Naive thymus-derived CD8-positive, alpha-beta T cell (primary cell): ENCODE results near the gene ARID4A. TPM values are rescaled to one million over a fixed set of nuclear protein-coding genes. Genes with fewer than 3 reads are reported as not detected.

Experiments
- ATAC-seq, 2 donors: fragments of 150-1000 bp; cut with Tn5 transposase in 1 of 2; sonication (Bioruptor Pico), chemical (Tn5 transposase) in 1 of 2; 1 replicate in 1 of 2; 2 replicates in 1 of 2; pipeline ENCODE4 v1.10.0; 2021; ENCODE audit warnings: mild to moderate bottlenecking in 2 of 2, moderate library complexity in 2 of 2
- POLR2A ChIA-PET: fragments of 350-600 bp; sonication (Branson Sonifier 250); formaldehyde crosslinking; loops from one replicate; lab custom pipeline; 2021; ENCODE audit warnings: antibody characterized with exemption; lab: Charles Lee
- DNase-seq, 10 donors: peaks; one replicate each; pipeline versions ENCODE4 v3.0.0 to v3.0.0-alpha.2; 2020 to 2022
- H3K27ac Mint-ChIP-seq, 10 donors: one replicate each; pipeline ENCODE4 v1.8.0; 2020 to 2022; ENCODE audit warnings: mild to moderate bottlenecking in 10 of 10, mixed read lengths in 10 of 10, moderate library complexity in 4 of 10, inconsistent platforms in 1 of 10
- H3K27me3 Mint-ChIP-seq, 5 donors: one replicate each; pipeline ENCODE4 v1.8.0; 2021 to 2022; ENCODE audit warnings: mixed read lengths in 5 of 5
- H3K36me3 Mint-ChIP-seq, 3 donors: one replicate each; pipeline ENCODE4 v1.8.0; 2020 to 2022; ENCODE audit warnings: mixed read lengths in 3 of 3, mild to moderate bottlenecking in 2 of 3, inconsistent platforms in 1 of 3
- H3K4me1 Mint-ChIP-seq, 4 donors: one replicate each; pipeline ENCODE4 v1.8.0; 2021 to 2022; ENCODE audit warnings: mixed read lengths in 4 of 4
- H3K4me3 Mint-ChIP-seq, 10 donors: one replicate each; pipeline ENCODE4 v1.8.0; 2020 to 2022; ENCODE audit warnings: mild to moderate bottlenecking in 10 of 10, mixed read lengths in 10 of 10, moderate library complexity in 6 of 10, inconsistent platforms in 1 of 10
- H3K9me3 Mint-ChIP-seq, 9 donors: one replicate each; pipeline ENCODE4 v1.8.0; 2020 to 2022; ENCODE audit warnings: mixed read lengths in 9 of 9, mild to moderate bottlenecking in 3 of 9, inconsistent platforms in 1 of 9, moderate library complexity in 1 of 9
- polyA plus RNA-seq, 3 donors: library from polyadenylated mRNA; unstranded; fragments of 300-500 nt; fragmentation: Illumina TruSeq; gene quantifications; one replicate each; pipeline ENCODE4 v1.2.3, GENCODE V29; 2021
- total RNA-seq, 8 experiments: library from RNA in 2 of 8; stranded (reverse) in 2 of 8; gene quantifications; one replicate each; pipeline ENCODE4 v1.2.3 and lab custom pipeline; 2021 to 2026

The ARID4A gene
- total and polyA plus RNA-seq, 5 experiments from 2014 or later, result 19.4 to 70.0 (median 26.2) TPM

DNA sequence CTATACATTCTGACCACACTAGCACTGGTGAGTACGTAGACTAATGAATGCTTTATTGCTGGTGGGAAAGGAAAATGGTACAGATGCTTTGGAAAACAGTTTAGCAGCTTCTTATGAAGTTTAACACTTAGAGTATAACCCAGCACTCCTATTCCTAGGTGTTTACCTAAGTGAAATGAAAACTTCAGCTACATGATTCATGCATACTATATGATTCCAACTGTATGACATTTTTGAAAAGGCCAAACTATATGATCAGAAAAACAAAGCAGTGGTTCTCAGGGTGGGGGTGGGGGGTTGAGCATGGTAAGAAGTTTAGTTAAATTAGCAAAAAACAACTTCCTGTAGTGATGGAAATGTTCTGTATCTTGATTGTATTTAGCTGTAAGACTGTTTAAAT is 22.1 kb upstream of the ARID4A start:
- H3K27ac Mint-ChIP-seq, result peak overlapping the region in 9 of 10 donors; percentile 23 to 88 (median 82)
- H3K4me3 Mint-ChIP-seq, result peak overlapping the region in 5 of 10 donors; percentile 2 to 70 (median 54)
- H3K4me1 Mint-ChIP-seq, result peaks cover 21 to 63% (median 54%) of the 10 kb centered on the region in 4 donors
- peaks cover 0 to 87% (median 12%) of the 10 kb centered on the region in 3 donors for H3K36me3 Mint-ChIP-seq
- POLR2A ChIA-PET, result interaction anchor here (1.8 kb wide), 1 partner anchor 22 kb away, joined by 8 read pairs; the partner anchor contains the start of gene ARID4A
- no peak for DNase-seq
- H3K27me3 Mint-ChIP-seq, result no peaks in the 10 kb centered on the region
- ATAC-seq, result no peak
- no peaks in the 10 kb centered on the region for H3K9me3 Mint-ChIP-seq

DNA sequence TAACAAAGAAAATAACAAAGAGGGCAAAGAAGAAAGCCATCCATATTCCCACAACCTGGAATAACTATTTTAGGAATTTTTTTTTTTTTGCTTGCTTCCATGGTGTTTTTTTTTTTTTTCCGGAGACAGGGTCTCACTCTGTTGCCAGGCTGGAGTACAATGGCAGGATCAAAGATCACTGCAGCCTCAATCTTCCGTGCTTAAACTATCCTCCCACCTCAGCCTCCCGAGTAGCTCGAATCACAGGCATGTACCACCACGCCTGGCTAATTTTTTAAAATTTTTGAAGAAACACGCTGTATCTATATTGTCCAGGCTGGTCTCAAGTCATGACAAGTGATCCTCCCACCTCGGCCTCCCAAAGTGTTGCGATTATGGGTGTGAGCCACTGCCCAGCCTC is 20.2 kb upstream of the ARID4A start:
- ATAC-seq, result no peak
- H3K9me3 Mint-ChIP-seq, result no peaks in the 10 kb centered on the region
- DNase-seq, result no peak
- H3K27ac Mint-ChIP-seq, result peak overlapping the region in 4 of 10 donors; percentile 33 to 65 (median 48)
- peaks cover 1 to 87% (median 14%) of the 10 kb centered on the region in 3 donors for H3K36me3 Mint-ChIP-seq
- H3K4me3 Mint-ChIP-seq, result no peak overlapping the region
- peaks cover 27 to 76% (median 71%) of the 10 kb centered on the region in 4 donors for H3K4me1 Mint-ChIP-seq
- H3K27me3 Mint-ChIP-seq, result no peaks in the 10 kb centered on the region
- POLR2A ChIA-PET, result interaction anchor here (1.4 to 1.5 kb wide), 2 partner anchors 10 to 20 kb away, joined by 4 to 8 read pairs; partner anchors contain the start of gene ARID4A

DNA sequence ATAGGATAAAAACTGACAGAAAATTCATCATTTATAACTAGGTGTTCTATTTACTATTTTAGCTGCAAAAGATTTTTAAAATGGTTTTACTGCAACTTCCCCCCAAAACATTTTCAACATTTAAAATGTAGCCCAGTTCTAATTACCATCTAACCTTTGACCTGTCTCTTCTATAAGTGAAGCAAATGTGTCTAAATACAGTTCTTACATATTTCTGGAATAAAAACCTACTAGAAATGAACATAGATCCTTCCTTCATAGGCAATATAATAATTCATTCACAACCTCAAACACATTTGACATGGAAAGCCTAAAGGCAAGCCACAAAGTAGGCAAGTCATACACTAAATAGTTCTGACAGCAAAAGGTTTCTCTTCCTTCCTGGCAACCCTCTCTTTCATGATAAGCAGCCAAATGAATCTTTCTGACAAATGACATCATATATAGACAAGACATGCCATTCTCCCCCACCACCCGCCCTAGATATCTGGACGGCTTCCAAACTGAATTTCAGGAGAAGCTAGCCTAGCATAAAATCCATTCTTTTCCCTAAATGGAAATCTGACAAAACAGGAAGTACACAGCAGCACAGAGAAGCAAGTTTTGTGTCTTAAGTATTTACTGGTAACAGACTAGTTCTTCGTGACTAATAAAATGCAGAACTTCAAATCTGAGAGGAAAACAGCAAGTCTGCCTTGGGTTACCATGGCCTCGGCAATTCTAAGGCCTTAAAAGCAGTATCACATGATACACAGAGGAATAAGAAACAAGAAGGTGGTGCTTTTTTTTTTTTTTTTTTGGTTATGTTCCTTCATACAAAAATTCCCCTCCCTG is 17.2 kb upstream of the ARID4A start:
- no peaks in the 10 kb centered on the region for H3K27me3 Mint-ChIP-seq
- H3K4me3 Mint-ChIP-seq, result peak overlapping the region; percentile 38 to 77 (median 72)
- POLR2A ChIA-PET, result interaction anchor here (0.6 to 2.1 kb wide), 4 partner anchors 16 to 81 kb away, joined by 3 to 8 read pairs (median 5); partner anchors contain the start of genes ACTR10, ARID4A and PSMA3
- H3K27ac Mint-ChIP-seq, result peak overlapping the region; percentile 91 to 97 (median 94)
- no peaks in the 10 kb centered on the region for H3K9me3 Mint-ChIP-seq
- peak; percentile 85 to 90 for ATAC-seq
- H3K4me1 Mint-ChIP-seq, result peaks cover 30 to 79% (median 70%) of the 10 kb centered on the region in 4 donors
- peaks cover 3 to 92% (median 13%) of the 10 kb centered on the region in 3 donors for H3K36me3 Mint-ChIP-seq
- DNase-seq, result peak in 8 of 10 donors; percentile 20 to 57 (median 38)

DNA sequence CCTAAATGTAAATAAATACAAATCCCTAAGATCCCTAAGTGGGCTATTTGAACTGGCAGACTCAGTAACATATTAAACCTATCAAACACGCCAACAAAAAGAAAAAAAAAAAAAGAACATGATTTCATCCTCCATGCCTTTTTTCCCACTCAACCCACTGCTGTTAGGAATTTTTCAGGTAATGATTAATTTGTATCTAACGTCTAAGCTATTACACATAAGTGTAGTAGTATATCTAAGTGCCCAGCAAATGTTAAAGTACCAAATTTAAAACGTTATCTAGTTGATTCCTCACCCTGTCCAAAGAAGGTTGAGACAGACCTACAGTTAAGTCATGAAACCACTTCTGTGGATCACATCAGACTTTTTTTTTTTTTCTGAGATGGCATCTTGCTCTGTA is 16.4 kb upstream of the ARID4A start:
- POLR2A ChIA-PET, result interaction anchor here (0.6 to 2.1 kb wide), 3 partner anchors 16 to 82 kb away, joined by 3 to 8 read pairs (median 7); partner anchors contain the start of genes ACTR10, ARID4A and PSMA3
- H3K27ac Mint-ChIP-seq, result peak overlapping the region; percentile 91 to 97 (median 94)
- peaks cover 3 to 92% (median 16%) of the 10 kb centered on the region in 3 donors for H3K36me3 Mint-ChIP-seq
- H3K9me3 Mint-ChIP-seq, result no peaks in the 10 kb centered on the region
- DNase-seq, result no peak
- H3K27me3 Mint-ChIP-seq, result no peaks in the 10 kb centered on the region
- ATAC-seq, result no peak
- peak overlapping the region in 8 of 10 donors; percentile 22 to 77 (median 56) for H3K4me3 Mint-ChIP-seq
- H3K4me1 Mint-ChIP-seq, result peaks cover 30 to 71% (median 65%) of the 10 kb centered on the region in 4 donors

DNA sequence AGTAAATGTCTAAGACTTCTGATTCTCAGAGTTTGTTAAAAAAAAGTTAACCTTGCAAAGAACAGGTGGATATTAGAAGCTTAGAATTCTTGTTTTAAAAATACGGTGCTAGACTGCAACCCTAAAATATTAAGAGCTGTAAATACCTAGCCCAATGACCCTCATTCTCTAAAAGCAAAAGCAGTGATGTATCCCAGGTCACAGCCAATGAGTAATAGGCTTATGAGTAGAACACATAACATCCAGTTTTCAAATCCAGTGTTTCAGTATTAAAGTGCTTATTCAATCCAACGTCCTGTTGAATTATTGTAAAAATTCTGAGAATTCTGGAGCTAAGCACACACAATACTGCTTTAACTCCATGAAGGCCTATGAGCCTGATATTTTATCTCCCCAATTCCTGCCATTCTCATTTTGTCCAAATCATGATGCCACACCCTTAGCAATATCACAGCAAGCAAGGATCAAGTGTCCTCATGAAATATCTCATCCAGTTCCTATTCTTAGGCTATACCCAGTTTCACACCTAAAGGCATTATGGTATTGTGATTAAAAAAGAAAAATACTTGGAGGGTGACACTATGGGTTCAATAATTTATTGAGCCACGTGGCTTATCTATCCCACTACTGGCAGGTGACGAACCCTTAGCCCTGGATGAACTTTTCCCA is 15.3 kb upstream of the ARID4A start:
- H3K27ac Mint-ChIP-seq, result peak overlapping the region in 7 of 10 donors; percentile 57 to 96 (median 92)
- POLR2A ChIA-PET, result interaction anchor here (1.8 to 2.1 kb wide), 2 partner anchors 15 to 38 kb away, joined by 7 to 8 read pairs; partner anchors contain the start of genes ARID4A and PSMA3
- H3K36me3 Mint-ChIP-seq, result peaks cover 10 to 93% (median 23%) of the 10 kb centered on the region in 3 donors

DNA sequence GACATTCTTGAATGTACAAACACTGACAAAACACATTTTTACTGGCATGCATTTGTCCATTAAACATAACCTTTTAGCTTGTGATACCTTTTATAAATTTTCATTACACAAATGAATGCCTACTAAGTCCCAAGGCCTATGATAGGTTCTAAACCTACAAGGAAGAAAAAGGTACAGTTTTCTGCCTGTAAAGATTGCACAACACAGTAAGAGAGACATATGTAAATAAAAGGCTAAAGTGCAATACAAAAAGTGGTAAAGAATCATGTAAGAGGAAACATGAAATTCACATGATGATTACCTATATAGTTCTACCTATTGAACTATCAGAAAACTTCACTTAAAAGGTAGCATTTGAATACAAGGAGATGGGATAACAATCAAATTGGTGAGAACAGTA is 14.6 kb upstream of the ARID4A start:
- no peaks in the 10 kb centered on the region for H3K9me3 Mint-ChIP-seq
- peak overlapping the region in 5 of 10 donors; percentile 30 to 96 (median 74) for H3K27ac Mint-ChIP-seq
- ATAC-seq (no peak), DNase-seq (no peak)
- peaks cover 37 to 81% (median 77%) of the 10 kb centered on the region in 4 donors for H3K4me1 Mint-ChIP-seq
- peaks cover 12 to 93% (median 25%) of the 10 kb centered on the region in 3 donors for H3K36me3 Mint-ChIP-seq
- no peak overlapping the region for H3K4me3 Mint-ChIP-seq
- POLR2A ChIA-PET, result no interaction called here
- H3K27me3 Mint-ChIP-seq, result no peaks in the 10 kb centered on the region

More for the DNA sequence above, 15.3 kb upstream of the ARID4A start:
- Mint-ChIP-seq H3K9me3 (no peaks in the 10 kb centered on the region), H3K27me3 (no peaks in the 10 kb centered on the region), H3K4me3 (peak overlapping the region in 3 of 10 donors; percentile 24 to 46 (median 40)), H3K4me1 (peaks cover 35 to 78% (median 72%) of the 10 kb centered on the region in 4 donors)
- ATAC-seq, result no peak
- no peak for DNase-seq

DNA sequence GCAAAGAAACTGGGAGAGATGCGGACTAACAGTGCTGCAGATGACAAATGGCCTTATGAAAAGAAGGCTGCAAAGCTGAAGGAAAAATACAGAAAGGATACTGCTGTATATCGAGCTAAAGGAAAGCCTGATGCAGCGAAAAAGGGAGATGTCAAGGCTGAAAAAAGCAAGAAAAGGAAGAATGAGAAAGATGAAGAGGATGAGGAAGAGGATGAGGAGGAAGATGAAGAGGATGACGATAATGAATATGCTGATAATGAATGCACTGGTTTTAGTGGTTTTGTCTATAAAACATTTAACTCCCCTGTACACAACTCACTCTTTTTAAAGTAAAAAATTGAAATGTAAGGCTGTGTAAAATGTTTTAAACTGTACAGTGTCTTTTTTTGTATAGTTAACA is 13.2 kb upstream of the ARID4A start:
- no peaks in the 10 kb centered on the region for H3K27me3 Mint-ChIP-seq
- peak overlapping the region in 9 of 10 donors; percentile 30 to 96 (median 71) for H3K27ac Mint-ChIP-seq
- ATAC-seq, result no peak
- peaks cover 39 to 85% (median 82%) of the 10 kb centered on the region in 4 donors for H3K4me1 Mint-ChIP-seq
- H3K36me3 Mint-ChIP-seq, result peaks cover 17 to 93% (median 29%) of the 10 kb centered on the region in 3 donors
- H3K4me3 Mint-ChIP-seq, result peak overlapping the region in 2 of 10 donors; percentile 19 to 27
- POLR2A ChIA-PET, result interaction anchor here (3.0 kb wide), 1 partner anchor 13 kb away, joined by 12 read pairs; the partner anchor contains the start of gene ARID4A
- no peaks in the 10 kb centered on the region for H3K9me3 Mint-ChIP-seq
- DNase-seq, result no peak

DNA sequence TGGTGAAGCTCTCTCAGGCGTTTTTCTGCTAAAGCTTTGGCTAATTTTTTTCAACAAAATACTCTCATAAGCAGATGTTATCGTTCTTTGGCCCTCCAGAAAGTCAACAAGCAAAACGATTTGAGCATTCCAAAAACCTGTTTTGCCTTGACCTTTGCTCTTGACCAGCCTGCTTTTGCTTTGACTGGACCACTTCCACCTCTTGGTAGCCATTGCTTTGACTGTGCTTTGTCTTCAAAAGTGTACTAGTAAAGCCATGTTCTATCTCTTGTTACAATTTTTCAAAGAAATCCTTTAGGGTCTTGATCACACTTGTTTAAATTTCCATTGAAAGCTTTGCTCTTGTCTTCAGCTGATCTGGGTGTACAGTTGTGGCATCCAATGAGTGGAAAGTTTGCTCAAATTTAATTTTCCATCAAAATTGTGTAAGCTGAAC is 10.7 kb upstream of the ARID4A start:
- peak overlapping the region in 6 of 10 donors; percentile 2 to 67 (median 32) for H3K27ac Mint-ChIP-seq
- ATAC-seq (no peak), DNase-seq (no peak)
- peaks cover 17 to 88% (median 34%) of the 10 kb centered on the region in 3 donors for H3K36me3 Mint-ChIP-seq
- peaks cover 35 to 77% (median 69%) of the 10 kb centered on the region in 4 donors for H3K4me1 Mint-ChIP-seq
- no peaks in the 10 kb centered on the region for H3K27me3 Mint-ChIP-seq
- H3K9me3 Mint-ChIP-seq, result no peaks in the 10 kb centered on the region
- POLR2A ChIA-PET, result interaction anchor here (3.0 kb wide), 1 partner anchor 11 kb away, joined by 12 read pairs; the partner anchor contains the start of gene ARID4A
- H3K4me3 Mint-ChIP-seq, result no peak overlapping the region

DNA sequence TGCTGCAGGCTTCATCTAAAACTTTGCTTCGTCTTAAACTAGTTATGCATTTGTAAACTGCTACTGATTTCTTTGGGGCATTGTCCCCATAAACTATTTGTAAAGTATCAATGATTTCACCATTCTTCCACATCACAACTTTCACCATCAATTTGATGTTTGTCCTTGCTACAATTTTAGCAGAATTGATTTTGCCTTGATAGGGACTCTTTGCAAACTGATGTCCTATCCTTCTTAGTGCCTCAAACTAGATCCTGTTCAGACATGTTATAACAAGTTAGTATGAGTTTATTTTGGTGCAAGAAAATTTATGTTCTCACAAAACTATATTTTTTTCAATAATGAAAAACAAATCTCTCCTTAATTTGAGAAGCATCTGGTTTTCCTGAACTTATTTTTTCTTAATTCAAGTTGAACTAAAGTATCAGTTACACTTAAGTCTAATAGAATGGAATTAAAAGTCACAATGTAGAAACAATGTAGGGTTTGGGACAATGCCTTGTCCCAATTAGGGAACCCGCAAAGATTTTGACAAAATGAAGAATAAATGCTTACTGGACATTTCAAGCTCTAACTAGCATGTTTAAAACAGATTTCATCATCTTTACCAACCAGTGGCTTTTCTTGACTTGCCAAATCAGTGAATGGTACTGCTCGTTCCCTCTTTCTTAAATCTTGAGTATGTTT is 10.1 kb upstream of the ARID4A start:
- peak overlapping the region in 4 of 10 donors; percentile 0 to 26 (median 2) for H3K4me3 Mint-ChIP-seq
- POLR2A ChIA-PET, result interaction anchor here (1.0 to 3.0 kb wide), 2 partner anchors 10 to 14 kb away, joined by 3 to 12 read pairs; partner anchors contain the start of gene ARID4A
- H3K4me1 Mint-ChIP-seq, result peaks cover 35 to 77% (median 67%) of the 10 kb centered on the region in 4 donors

DNA sequence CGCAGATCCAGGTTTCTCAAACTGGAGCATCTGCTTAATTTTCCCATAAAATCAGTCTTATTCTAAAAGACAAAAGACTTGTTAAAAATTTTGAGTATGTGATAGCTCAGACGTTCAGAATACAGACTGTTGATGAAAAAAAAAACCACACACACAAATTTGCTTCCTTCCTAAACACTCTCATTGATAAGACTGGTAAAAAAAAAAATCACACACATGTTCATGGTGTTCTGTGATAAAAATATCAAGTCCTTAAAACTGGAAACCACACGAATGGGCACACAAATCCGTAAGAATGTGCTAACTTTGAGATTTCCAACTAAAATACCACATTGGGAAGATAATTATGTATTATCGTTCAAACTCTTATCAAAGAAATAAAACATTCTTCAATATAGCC is 6.7 kb upstream of the ARID4A start:
- no peaks in the 10 kb centered on the region for H3K9me3 Mint-ChIP-seq
- ATAC-seq, result no peak
- peak overlapping the region in 4 of 10 donors; percentile 18 to 33 (median 19) for H3K4me3 Mint-ChIP-seq
- peaks cover 13 to 88% (median 56%) of the 10 kb centered on the region in 3 donors for H3K36me3 Mint-ChIP-seq
- peak overlapping the region in 2 of 10 donors; percentile 9 to 72 for H3K27ac Mint-ChIP-seq
- POLR2A ChIA-PET, result interaction anchor here (0.7 kb wide), 1 partner anchor 47 kb away, joined by 5 read pairs; the partner anchor contains the start of gene PSMA3
- H3K4me1 Mint-ChIP-seq, result peaks cover 26 to 82% (median 68%) of the 10 kb centered on the region in 4 donors
- H3K27me3 Mint-ChIP-seq, result no peaks in the 10 kb centered on the region
- DNase-seq, result no peak

More for the DNA sequence above, 10.1 kb upstream of the ARID4A start:
- no peak for DNase-seq
- peaks cover 15 to 90% (median 39%) of the 10 kb centered on the region in 3 donors for H3K36me3 Mint-ChIP-seq
- no peak for ATAC-seq
- H3K27me3 Mint-ChIP-seq, result no peaks in the 10 kb centered on the region
- H3K27ac Mint-ChIP-seq, result peak overlapping the region in 6 of 10 donors; percentile 6 to 72 (median 47)
- no peaks in the 10 kb centered on the region for H3K9me3 Mint-ChIP-seq

DNA sequence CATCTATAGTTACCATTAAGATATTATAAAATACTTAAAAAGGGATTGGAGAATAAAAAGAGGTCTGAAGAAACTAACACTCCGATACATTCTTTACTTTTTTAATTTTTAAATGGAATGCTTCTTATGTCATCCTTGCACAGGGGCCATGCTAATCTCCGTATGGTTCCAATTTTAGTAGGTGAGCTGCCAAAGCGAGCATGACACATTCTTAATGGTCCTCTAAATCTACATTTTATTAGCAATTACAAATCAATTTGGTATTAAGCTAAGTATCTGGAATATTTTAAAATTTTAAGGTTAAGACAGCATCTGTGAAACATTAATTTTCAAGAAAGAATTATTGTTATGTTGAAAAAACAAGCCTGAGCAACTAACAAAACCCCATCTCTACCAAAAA is 6.2 kb upstream of the ARID4A start:
- POLR2A ChIA-PET, result interaction anchor here (0.7 kb wide), 1 partner anchor 47 kb away, joined by 5 read pairs; the partner anchor contains the start of gene PSMA3
- ATAC-seq (no peak), DNase-seq (no peak)
- Mint-ChIP-seq H3K27ac (peak overlapping the region in 1 of 10 donors; percentile 56), H3K9me3 (no peaks in the 10 kb centered on the region), H3K27me3 (no peaks in the 10 kb centered on the region), H3K36me3 (peaks cover 13 to 84% (median 55%) of the 10 kb centered on the region in 3 donors), H3K4me3 (peak overlapping the region in 6 of 10 donors; percentile 35 to 63 (median 46)), H3K4me1 (peaks cover 26 to 87% (median 70%) of the 10 kb centered on the region in 4 donors)
